ENCODE data around the gene EGFR. TPM values are rescaled to one million over a fixed set of nuclear protein-coding genes. Genes with fewer than 3 reads are reported as not detected.

Gene EGFR
- total and polyA plus RNA-seq, 4 experiments from 2014 or later = not detected

DNA sequence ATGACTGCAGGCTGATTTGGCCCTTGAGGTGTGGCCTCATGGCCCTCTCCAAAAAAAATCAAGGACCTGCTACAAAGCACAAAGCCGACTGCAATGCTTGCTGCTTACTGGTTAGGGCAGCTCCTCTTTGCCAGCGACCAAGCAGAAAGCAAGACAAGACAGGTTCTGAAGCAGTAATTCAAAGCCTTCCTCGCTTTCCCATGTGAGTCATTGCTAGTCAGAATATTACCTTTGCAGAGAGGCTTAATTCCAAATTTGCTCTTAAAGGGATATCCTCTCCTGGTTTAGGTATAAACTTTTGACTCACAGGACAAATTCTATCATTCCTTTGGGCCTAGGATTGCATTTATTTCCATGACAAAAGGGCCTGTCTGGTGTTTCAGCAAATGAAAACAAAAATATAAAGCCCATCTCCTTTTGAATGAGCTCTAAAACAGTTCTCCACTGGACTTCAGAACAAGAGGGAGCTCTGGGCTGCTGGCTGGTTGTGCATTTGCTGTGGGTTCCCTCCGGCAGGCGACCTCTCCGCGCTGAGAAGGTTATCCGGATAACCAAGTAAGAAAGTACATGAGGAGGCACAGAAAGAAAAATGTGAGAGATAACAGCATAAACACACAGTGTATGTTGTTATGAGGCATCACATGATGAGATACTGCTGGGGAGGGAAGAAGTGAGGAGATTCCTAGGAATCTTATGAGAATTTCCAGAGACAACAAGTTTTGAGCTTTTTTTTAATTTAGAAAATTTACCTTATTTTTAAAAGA is 90.8 kb downstream of the EGFR start:
- Histone ChIP-seq H3K36me3 (ENCODE audit: insufficient read depth, low read length) (no peaks in the 10 kb centered on the region), H3K4me1 (ENCODE audit: insufficient read depth, low read length) (no peaks in the 10 kb centered on the region), H3K27me3 (ENCODE audit: insufficient read depth, low read length) (no peaks in the 10 kb centered on the region), H3K4me3 (ENCODE audit: low read length in 2 of 2) (no peak overlapping the region), H3K9me3 (ENCODE audit: control insufficient read depth in 1 of 2, low read length in 2 of 2) (no peaks in the 10 kb centered on the region), H3K27ac (ENCODE audit: low read depth, low read length) (no peak overlapping the region)
- DNase-seq = no peak
- intact Hi-C loops (cut with micrococcal nuclease) = no loop called here
- Mint-ChIP-seq H3K27ac (no peak overlapping the region), H3K4me3 (no peak overlapping the region), H3K4me1 (peaks cover 0 to 1% (median 0%) of the 10 kb centered on the region in 4 donors), H3K9me3 (no peaks in the 10 kb centered on the region), H3K36me3 (no peaks in the 10 kb centered on the region), H3K27me3 (peaks cover 4 to 12% of the 10 kb centered on the region in 2 donors)
- CTCF ChIA-PET (ENCODE audit: partially characterized antibody) = no interaction called here
- POLR2A ChIA-PET (ENCODE audit: partially characterized antibody) = no interaction called here

DNA sequence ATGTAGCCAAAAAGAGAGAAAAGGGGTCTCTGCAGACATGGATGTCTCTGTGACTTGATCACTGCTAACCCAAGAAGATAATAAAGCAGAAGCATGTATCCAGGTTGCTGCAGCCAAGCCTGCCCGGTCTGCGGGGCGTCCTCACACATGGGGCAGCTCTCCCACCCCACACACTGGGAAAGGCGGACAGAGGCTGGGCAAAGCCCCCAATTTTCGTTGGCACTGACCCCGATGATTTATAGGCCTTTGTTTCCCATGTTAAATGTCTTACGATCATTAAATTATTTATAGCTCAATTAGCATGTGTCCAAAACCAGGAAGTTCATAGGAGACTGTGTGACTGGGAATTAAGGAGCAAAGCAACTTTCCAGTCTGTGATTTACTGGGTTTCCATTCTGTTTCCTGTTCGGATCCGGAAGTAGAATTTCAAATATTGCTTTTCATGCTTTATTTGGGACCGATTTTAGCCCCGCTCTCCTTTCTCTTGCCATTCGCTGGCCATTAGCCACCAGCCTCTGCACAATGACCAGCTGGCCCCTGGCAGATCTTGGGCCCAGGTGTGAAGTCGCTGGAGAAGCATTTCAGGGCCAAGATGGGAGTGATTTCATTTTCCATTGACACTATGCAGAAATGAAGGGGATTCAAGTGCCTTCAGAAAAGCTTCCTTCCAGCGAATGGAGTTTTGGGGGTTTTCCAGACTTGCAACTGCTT is 91.6 kb downstream of the EGFR start:
- Mint-ChIP-seq H3K27me3 (peaks cover 4 to 10% of the 10 kb centered on the region in 2 donors), H3K4me1 (no peaks in the 10 kb centered on the region), H3K36me3 (no peaks in the 10 kb centered on the region), H3K4me3 (no peak overlapping the region), H3K27ac (no peak overlapping the region), H3K9me3 (no peaks in the 10 kb centered on the region)
- Histone ChIP-seq H3K27ac (ENCODE audit: low read depth, low read length) (no peak overlapping the region), H3K36me3 (ENCODE audit: insufficient read depth, low read length) (no peaks in the 10 kb centered on the region), H3K4me3 (ENCODE audit: low read length in 2 of 2) (no peak overlapping the region), H3K9me3 (ENCODE audit: control insufficient read depth in 1 of 2, low read length in 2 of 2) (no peaks in the 10 kb centered on the region), H3K27me3 (ENCODE audit: insufficient read depth, low read length) (no peaks in the 10 kb centered on the region), H3K4me1 (ENCODE audit: insufficient read depth, low read length) (no peaks in the 10 kb centered on the region)
- intact Hi-C loops (cut with micrococcal nuclease) = no loop called here
- ChIA-PET CTCF (ENCODE audit: partially characterized antibody) (no interaction called here), POLR2A (ENCODE audit: partially characterized antibody) (no interaction called here)
- no peak for DNase-seq

DNA sequence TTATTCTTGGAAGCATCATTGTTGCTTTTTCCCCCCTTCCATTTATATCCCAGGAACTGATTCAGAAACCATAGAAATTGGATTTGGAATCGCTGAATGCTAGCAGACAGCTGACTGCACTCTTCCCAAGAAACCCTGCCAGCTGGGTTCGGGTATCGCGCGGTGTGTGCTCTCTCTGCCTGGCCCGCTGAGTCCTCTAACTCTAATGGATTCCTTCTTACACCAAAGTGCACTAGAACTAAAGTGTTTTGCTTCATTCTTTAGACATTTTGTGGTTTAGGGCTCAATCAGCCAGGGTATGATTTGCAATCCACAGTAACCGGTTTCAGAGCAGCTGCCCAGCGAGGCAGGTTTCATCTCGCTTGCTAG is 92.2 kb downstream of the EGFR start:
- no peaks in the 10 kb centered on the region for H3K9me3 ChIP-seq (ENCODE audit: control insufficient read depth in 1 of 2, low read length in 2 of 2)
- Mint-ChIP-seq H3K4me1 (no peaks in the 10 kb centered on the region), H3K36me3 (no peaks in the 10 kb centered on the region), H3K27me3 (peaks cover 4 to 10% of the 10 kb centered on the region in 2 donors), H3K4me3 (no peak overlapping the region), H3K9me3 (no peaks in the 10 kb centered on the region), H3K27ac (no peak overlapping the region)
- H3K4me1 ChIP-seq (ENCODE audit: insufficient read depth, low read length) = no peaks in the 10 kb centered on the region
- intact Hi-C loops (cut with micrococcal nuclease) = no loop called here
- H3K36me3 ChIP-seq (ENCODE audit: insufficient read depth, low read length) = no peaks in the 10 kb centered on the region
- ChIA-PET POLR2A (ENCODE audit: partially characterized antibody) (no interaction called here), CTCF (ENCODE audit: partially characterized antibody) (no interaction called here)
- no peak for DNase-seq
- H3K27ac ChIP-seq (ENCODE audit: low read depth, low read length) = no peak overlapping the region
- H3K4me3 ChIP-seq (ENCODE audit: low read length in 2 of 2) = no peak overlapping the region
- no peaks in the 10 kb centered on the region for H3K27me3 ChIP-seq (ENCODE audit: insufficient read depth, low read length)

DNA sequence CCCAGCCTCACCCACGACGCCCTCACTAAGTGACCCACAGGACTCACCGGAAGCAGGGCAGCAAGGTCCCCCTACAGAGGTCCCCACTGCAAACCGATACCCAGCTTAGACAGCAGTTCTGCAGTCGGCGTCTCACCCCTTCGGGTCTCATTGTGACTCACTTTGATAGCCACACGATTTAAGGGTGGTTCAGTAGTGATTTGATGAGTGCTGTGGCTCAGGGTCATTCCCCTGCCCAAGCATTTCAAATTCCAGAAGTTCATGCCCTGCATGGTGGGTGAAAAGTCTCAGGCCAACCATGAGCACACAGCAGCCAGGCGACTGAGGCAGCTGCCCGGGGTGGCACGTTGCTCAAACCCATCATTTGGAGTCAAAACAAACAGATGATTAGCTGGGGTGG is 93.2 kb downstream of the EGFR start:
- H3K9me3 ChIP-seq (ENCODE audit: control insufficient read depth in 1 of 2, low read length in 2 of 2) = no peaks in the 10 kb centered on the region
- H3K27ac Mint-ChIP-seq = no peak overlapping the region
- intact Hi-C loops (cut with micrococcal nuclease) = no loop called here
- no peak overlapping the region for H3K4me3 ChIP-seq (ENCODE audit: low read length in 2 of 2)
- H3K36me3 Mint-ChIP-seq = no peaks in the 10 kb centered on the region
- no peak overlapping the region for H3K4me3 Mint-ChIP-seq
- H3K27ac ChIP-seq (ENCODE audit: low read depth, low read length) = no peak overlapping the region
- no peaks in the 10 kb centered on the region for H3K4me1 ChIP-seq (ENCODE audit: insufficient read depth, low read length)
- peaks cover 4 to 9% of the 10 kb centered on the region in 2 donors for H3K27me3 Mint-ChIP-seq
- no peak for DNase-seq
- H3K9me3 Mint-ChIP-seq = no peaks in the 10 kb centered on the region
- H3K27me3 ChIP-seq (ENCODE audit: insufficient read depth, low read length) = no peaks in the 10 kb centered on the region
- ChIA-PET CTCF (ENCODE audit: partially characterized antibody) (no interaction called here), POLR2A (ENCODE audit: partially characterized antibody) (no interaction called here)
- no peaks in the 10 kb centered on the region for H3K36me3 ChIP-seq (ENCODE audit: insufficient read depth, low read length)
- H3K4me1 Mint-ChIP-seq = no peaks in the 10 kb centered on the region

DNA sequence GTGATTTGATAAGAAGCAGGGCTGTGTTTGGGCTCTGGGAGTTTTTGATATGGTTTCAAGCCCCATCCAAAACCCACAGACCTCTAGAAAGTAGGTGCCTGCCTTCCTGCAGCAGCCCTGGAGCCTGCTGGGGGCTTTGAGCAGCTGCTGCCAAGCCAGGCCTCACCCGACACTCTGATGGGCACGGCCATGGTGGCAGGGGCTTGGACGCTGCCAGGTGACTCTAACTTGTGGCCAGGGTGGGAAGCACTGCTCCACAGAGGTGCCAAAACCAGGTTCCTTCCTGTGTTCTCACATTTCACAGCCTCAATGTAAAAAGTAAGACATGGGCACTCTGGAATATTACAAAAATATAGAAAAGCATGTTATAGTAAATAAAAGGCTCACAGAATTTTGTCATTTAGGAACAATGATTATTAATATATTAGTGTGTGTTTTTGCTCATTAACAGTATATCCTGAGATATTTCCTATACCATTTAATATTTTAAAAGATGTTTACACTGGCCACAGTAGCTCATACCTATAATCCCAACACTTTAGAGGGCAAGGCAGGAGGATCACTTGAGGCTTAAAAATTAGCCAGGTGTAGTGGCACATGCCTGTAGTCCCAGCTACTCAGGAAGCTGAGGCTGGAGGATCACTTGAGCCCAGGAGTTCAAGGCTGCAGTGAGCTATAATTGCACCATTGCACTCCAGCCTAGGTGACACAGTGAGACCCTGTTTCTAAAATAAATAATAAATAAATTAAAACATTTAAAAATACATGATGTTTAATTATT is 95.1 kb downstream of the EGFR start:
- H3K4me1 ChIP-seq (ENCODE audit: insufficient read depth, low read length) = no peaks in the 10 kb centered on the region
- Mint-ChIP-seq H3K9me3 (no peaks in the 10 kb centered on the region), H3K27ac (no peak overlapping the region), H3K4me3 (no peak overlapping the region), H3K36me3 (no peaks in the 10 kb centered on the region), H3K4me1 (no peaks in the 10 kb centered on the region), H3K27me3 (peaks cover 7 to 10% of the 10 kb centered on the region in 2 donors)
- H3K4me3 ChIP-seq (ENCODE audit: low read length in 2 of 2) = no peak overlapping the region
- POLR2A ChIA-PET (ENCODE audit: partially characterized antibody) = no interaction called here
- no peaks in the 10 kb centered on the region for H3K27me3 ChIP-seq (ENCODE audit: insufficient read depth, low read length)
- CTCF ChIA-PET (ENCODE audit: partially characterized antibody) = no interaction called here
- DNase-seq = no peak
- no peaks in the 10 kb centered on the region for H3K9me3 ChIP-seq (ENCODE audit: control insufficient read depth in 1 of 2, low read length in 2 of 2)
- H3K27ac ChIP-seq (ENCODE audit: low read depth, low read length) = no peak overlapping the region
- intact Hi-C loops (cut with micrococcal nuclease) = no loop called here
- H3K36me3 ChIP-seq (ENCODE audit: insufficient read depth, low read length) = no peaks in the 10 kb centered on the region

DNA sequence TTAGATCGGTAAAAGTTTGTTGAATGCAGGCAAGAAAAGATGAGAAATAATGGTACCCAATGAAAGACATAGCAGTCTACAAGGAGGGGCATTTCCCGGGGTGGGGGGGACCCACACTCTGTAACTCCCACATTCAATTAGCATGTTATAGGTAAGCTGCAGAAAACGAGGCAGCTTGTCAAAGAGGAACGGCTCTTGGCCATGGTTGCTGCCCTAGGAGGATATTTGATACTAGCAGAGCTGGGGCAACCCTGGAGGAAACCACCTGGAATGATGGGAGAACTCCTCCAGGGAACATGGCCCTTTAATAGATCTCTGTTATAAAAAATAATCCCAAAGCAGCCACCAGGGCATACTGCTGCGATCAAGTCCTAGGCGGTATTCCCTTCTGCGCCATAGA is 98.5 kb downstream of the EGFR start:
- intact Hi-C loops (cut with micrococcal nuclease) = no loop called here
- Mint-ChIP-seq H3K36me3 (no peaks in the 10 kb centered on the region), H3K4me3 (no peak overlapping the region), H3K27ac (no peak overlapping the region), H3K4me1 (no peaks in the 10 kb centered on the region), H3K27me3 (peaks cover 11 to 13% of the 10 kb centered on the region in 2 donors), H3K9me3 (no peaks in the 10 kb centered on the region)
- Histone ChIP-seq H3K27ac (ENCODE audit: low read depth, low read length) (no peak overlapping the region), H3K9me3 (ENCODE audit: control insufficient read depth in 1 of 2, low read length in 2 of 2) (no peaks in the 10 kb centered on the region), H3K4me3 (ENCODE audit: low read length in 2 of 2) (no peak overlapping the region), H3K36me3 (ENCODE audit: insufficient read depth, low read length) (no peaks in the 10 kb centered on the region), H3K27me3 (ENCODE audit: insufficient read depth, low read length) (no peaks in the 10 kb centered on the region), H3K4me1 (ENCODE audit: insufficient read depth, low read length) (no peaks in the 10 kb centered on the region)
- DNase-seq = no peak
- ChIA-PET CTCF (ENCODE audit: partially characterized antibody) (no interaction called here), POLR2A (ENCODE audit: partially characterized antibody) (no interaction called here)

DNA sequence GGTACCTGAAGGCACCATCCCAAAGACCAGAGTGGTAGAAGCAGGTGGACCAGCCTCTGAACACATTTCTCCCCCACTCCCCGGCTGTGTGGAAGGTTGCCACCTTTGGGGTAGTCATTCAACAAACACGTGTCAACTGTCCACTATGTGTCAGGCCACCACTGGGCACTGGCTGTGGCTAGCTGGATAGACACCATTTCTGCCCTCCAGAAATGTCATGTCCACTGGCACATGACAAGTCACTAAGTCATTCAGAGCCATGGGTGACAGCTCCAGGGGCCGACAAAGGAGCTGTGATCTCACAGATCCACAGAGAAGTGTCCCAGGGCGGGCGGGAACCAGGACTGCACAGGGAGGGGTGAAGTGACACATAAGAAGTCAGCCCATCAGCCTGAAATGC is 99.6 kb downstream of the EGFR start:
- Histone ChIP-seq H3K4me3 (ENCODE audit: low read length in 2 of 2) (no peak overlapping the region), H3K27me3 (ENCODE audit: insufficient read depth, low read length) (no peaks in the 10 kb centered on the region), H3K4me1 (ENCODE audit: insufficient read depth, low read length) (no peaks in the 10 kb centered on the region), H3K27ac (ENCODE audit: low read depth, low read length) (no peak overlapping the region), H3K9me3 (ENCODE audit: control insufficient read depth in 1 of 2, low read length in 2 of 2) (no peaks in the 10 kb centered on the region), H3K36me3 (ENCODE audit: insufficient read depth, low read length) (no peaks in the 10 kb centered on the region)
- H3K9me3 Mint-ChIP-seq = no peaks in the 10 kb centered on the region
- no peak overlapping the region for H3K4me3 Mint-ChIP-seq
- POLR2A ChIA-PET (ENCODE audit: partially characterized antibody) = no interaction called here
- intact Hi-C loops (cut with micrococcal nuclease) = no loop called here
- no peaks in the 10 kb centered on the region for H3K36me3 Mint-ChIP-seq
- H3K27ac Mint-ChIP-seq = no peak overlapping the region
- CTCF ChIA-PET (ENCODE audit: partially characterized antibody) = no interaction called here
- H3K27me3 Mint-ChIP-seq = peaks cover 11% of the 10 kb centered on the region in 2 donors
- H3K4me1 Mint-ChIP-seq = no peaks in the 10 kb centered on the region
- DNase-seq = no peak

All from CD4-positive, alpha-beta memory T cell (primary cell).